Measurements from ENCODE around the gene ARNT2. TPM values are rescaled to one million over a fixed set of nuclear protein-coding genes. Genes with fewer than 3 reads are reported as not detected.
A peak's percentile ranks its signal among the peaks of the same experiment; 100 is the strongest.

The ARNT2 gene
- total and polyA plus RNA-seq, 2 experiments from 2014 or later: 3.9 to 5.3 TPM

DNA sequence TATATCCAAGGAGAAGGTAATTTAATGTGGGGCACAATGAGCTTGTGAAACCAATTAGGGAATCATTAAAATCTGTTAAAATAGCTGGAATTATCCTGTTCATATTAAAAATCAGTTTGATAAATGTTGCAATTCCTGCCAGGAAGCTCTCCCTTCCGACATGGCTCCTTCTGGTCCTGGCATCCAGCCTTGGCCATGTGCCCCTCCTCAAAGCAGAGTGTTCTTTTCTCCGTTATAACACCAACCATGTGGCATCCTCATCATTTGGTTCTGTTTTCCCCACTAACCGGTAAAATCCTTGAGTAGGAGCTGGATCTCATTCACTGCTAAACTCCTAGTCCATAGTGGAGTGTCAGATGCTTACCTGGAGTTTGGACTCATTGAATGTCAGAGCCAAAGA is 127.2 kb downstream of the ARNT2 start:
- TF ChIP-seq EZH2phosphoT487 (IDR thresholded peaks at IDR 0.05; ENCODE audit: low read depth, severe bottlenecking, unreplicated experiment) (no peak), EZH2 (IDR thresholded peaks at IDR 0.05; ENCODE audit: borderline replicate concordance) (no peak)
- TF ChIP-seq, protein P1, sequence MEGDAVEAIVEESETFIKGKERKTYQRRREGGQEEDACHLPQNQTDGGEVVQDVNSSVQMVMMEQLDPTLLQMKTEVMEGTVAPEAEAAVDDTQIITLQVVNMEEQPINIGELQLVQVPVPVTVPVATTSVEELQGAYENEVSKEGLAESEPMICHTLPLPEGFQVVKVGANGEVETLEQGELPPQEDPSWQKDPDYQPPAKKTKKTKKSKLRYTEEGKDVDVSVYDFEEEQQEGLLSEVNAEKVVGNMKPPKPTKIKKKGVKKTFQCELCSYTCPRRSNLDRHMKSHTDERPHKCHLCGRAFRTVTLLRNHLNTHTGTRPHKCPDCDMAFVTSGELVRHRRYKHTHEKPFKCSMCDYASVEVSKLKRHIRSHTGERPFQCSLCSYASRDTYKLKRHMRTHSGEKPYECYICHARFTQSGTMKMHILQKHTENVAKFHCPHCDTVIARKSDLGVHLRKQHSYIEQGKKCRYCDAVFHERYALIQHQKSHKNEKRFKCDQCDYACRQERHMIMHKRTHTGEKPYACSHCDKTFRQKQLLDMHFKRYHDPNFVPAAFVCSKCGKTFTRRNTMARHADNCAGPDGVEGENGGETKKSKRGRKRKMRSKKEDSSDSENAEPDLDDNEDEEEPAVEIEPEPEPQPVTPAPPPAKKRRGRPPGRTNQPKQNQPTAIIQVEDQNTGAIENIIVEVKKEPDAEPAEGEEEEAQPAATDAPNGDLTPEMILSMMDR (IDR thresholded peaks at IDR 0.05; ENCODE audit: poor library complexity): no peak
- WGBS (ENCODE audit: low lambda C conversion rate, missing lambda C conversion rate): 55% methylated on average over 3 of the region's 3 CpGs
- Histone ChIP-seq H2AFZ (no peak overlapping the region), H3K9me2 (replicated peaks; ENCODE audit: insufficient read depth) (no peaks in the 10 kb centered on the region), H3K27ac (no peak overlapping the region), H4K20me1 (ENCODE audit: insufficient read depth, poor library complexity, severe bottlenecking) (no peaks in the 10 kb centered on the region), H3K4me2 (peak overlapping the region; percentile 44), H3K27me3 (no peaks in the 10 kb centered on the region), H3K36me3 (replicated peaks; ENCODE audit: insufficient read depth, low read depth) (no peaks in the 10 kb centered on the region), H3K9me3 (ENCODE audit: low read depth) (no peaks in the 10 kb centered on the region), H3K4me3 (no peak overlapping the region), H3K79me2 (no peaks in the 10 kb centered on the region), H3K4me1 (ENCODE audit: insufficient read depth) (peaks cover 10% of the 10 kb centered on the region)
- DNase-seq (ENCODE audit: low spot score): no peak

DNA sequence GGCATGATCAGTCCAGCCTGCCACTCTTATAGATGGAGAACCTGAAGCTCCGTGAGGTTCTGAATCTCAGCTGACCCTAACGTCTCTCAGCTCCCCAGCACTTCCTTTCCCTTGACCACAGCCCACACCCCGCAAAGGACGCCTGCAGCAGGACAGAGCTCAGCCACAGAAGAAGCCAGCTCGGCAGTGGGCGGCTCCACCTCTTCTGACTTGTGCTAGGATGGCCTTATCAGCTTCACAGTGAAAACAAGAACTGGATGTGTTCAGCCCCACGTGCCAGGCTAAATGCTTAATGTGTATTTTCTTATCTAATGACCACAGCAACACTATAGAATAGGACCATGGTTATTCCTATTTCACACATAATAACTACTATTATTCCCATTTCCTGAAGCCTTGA is 127.6 kb downstream of the ARNT2 start:
- Histone ChIP-seq H3K4me3 (no peak overlapping the region), H3K9me2 (replicated peaks; ENCODE audit: insufficient read depth) (no peaks in the 10 kb centered on the region), H3K36me3 (replicated peaks; ENCODE audit: insufficient read depth, low read depth) (no peaks in the 10 kb centered on the region), H3K4me2 (peak overlapping the region; percentile 44), H3K79me2 (no peaks in the 10 kb centered on the region), H3K4me1 (ENCODE audit: insufficient read depth) (peaks cover 10% of the 10 kb centered on the region), H3K9me3 (ENCODE audit: low read depth) (no peaks in the 10 kb centered on the region), H4K20me1 (ENCODE audit: insufficient read depth, poor library complexity, severe bottlenecking) (no peaks in the 10 kb centered on the region), H3K27ac (no peak overlapping the region), H2AFZ (no peak overlapping the region), H3K27me3 (no peaks in the 10 kb centered on the region)
- no peak for TF ChIP-seq EZH2 (IDR thresholded peaks at IDR 0.05; ENCODE audit: borderline replicate concordance)
- TF ChIP-seq, protein P1 (IDR thresholded peaks at IDR 0.05; ENCODE audit: poor library complexity): no peak
- no peak for TF ChIP-seq EZH2phosphoT487 (IDR thresholded peaks at IDR 0.05; ENCODE audit: low read depth, severe bottlenecking, unreplicated experiment)
- WGBS (ENCODE audit: low lambda C conversion rate, missing lambda C conversion rate): 83% methylated on average over 7 of the region's 7 CpGs
- DNase-seq (ENCODE audit: low spot score): no peak

DNA sequence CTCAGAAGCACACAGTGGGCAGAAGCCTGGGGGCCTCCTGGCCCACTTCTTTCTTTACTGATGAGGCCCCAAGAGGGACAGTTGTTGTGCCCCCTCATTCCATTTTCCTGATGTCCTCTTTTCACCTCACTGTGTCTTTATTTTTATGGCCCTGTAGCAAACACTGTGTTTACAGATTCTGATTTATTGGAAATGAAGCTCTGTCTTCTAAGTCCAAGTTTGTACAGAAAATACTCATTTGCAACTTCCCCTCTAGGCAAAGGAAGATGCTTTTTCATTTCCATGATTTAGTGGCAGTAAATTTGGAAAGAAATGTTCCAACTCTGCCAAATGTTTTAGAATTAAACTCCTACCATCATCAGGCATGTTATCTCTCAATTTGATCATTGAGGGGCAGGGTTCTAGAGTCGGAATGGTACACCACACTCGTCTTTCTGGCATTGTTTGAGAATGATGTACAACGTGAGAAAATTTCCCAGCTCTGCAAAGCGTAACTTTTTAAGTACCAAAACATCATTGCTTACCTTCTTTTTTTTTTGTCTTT is 129.7 kb downstream of the ARNT2 start:
- no peak overlapping the region for H3K4me2 ChIP-seq
- no peak overlapping the region for H2AFZ ChIP-seq
- TF ChIP-seq EZH2phosphoT487 (IDR thresholded peaks at IDR 0.05; ENCODE audit: low read depth, severe bottlenecking, unreplicated experiment): no peak
- TF ChIP-seq, protein P1 (IDR thresholded peaks at IDR 0.05; ENCODE audit: poor library complexity): no peak
- TF ChIP-seq EZH2 (IDR thresholded peaks at IDR 0.05; ENCODE audit: borderline replicate concordance): no peak
- H4K20me1 ChIP-seq (ENCODE audit: insufficient read depth, poor library complexity, severe bottlenecking): no peaks in the 10 kb centered on the region
- DNase-seq (ENCODE audit: low spot score): no peak
- no peaks in the 10 kb centered on the region for H3K27me3 ChIP-seq
- H3K36me3 ChIP-seq (replicated peaks; ENCODE audit: insufficient read depth, low read depth): no peaks in the 10 kb centered on the region
- no peak overlapping the region for H3K4me3 ChIP-seq
- no peak overlapping the region for H3K27ac ChIP-seq
- no peaks in the 10 kb centered on the region for H3K79me2 ChIP-seq
- H3K9me2 ChIP-seq (replicated peaks; ENCODE audit: insufficient read depth): no peaks in the 10 kb centered on the region
- H3K4me1 ChIP-seq (ENCODE audit: insufficient read depth): peaks cover 10% of the 10 kb centered on the region
- WGBS (ENCODE audit: low lambda C conversion rate, missing lambda C conversion rate): 85% methylated on average over 4 of the region's 4 CpGs
- H3K9me3 ChIP-seq (ENCODE audit: low read depth): no peaks in the 10 kb centered on the region

Data from hepatocyte (in vitro differentiated cells).